Measurements from ENCODE around the gene RRAD. TPM values are rescaled to one million over a fixed set of nuclear protein-coding genes. Genes with fewer than 3 reads are reported as not detected.

RRAD gene
- polyA plus RNA-seq, 2 of the 4 experiments (the other 2 are of a cell fraction), result 0.75 to 2.2 TPM

DNA sequence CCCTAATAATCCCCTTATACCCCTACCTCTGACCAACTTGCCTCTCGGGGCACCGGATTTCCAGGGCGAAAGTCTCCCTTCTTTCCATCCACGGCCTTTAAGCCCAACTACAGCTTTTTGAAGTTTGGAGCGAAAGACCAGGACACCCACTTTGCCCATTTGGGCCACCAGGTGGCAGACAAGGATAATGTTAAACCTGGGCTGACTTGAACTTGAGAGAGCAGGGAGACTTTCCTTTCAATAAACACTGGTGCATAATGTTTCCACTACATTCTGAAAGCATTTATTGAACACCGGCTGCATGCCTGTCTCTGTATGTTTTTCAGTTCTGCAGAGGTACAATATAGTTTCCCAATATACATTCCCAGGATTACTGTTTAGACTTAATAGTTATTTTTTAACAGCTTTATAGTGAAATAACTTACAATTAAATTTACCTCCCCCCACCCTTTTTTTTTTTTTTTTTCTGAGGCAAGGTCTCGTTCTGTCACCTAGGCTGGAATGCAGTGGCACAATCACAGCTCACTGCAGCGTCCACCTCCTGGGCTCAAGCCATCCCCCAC is 28.8 kb upstream of the RRAD start:
- Histone ChIP-seq H3K27ac (peak overlapping the region; percentile 26 to 38; a peak in 3 of 6 replicates), H3K4me2 (peak overlapping the region; percentile 41), H3K9me3 (peaks cover 8% of the 10 kb centered on the region; the same call in 1 of the 3 replicates), H3K4me1 (peaks cover 8% of the 10 kb centered on the region; the same call in 2 of the 3 replicates), H3K4me3 (no peak overlapping the region)
- ATAC-seq (peak; percentile 93 to 96), DNase-seq (ENCODE audit: low read depth in 1 of 2, low spot score in 1 of 2) (peak; percentile 81 to 90), FAIRE-seq (no peak)
- ChIA-PET CTCF (interaction anchor here (0.6 to 3.1 kb wide), 67 partner anchors 7 to 522 kb away, joined by 3 to 65 read pairs (median 4); partner anchors contain the start of genes B3GNT9, CES3, CES4A and EXOC3L1), POLR2A (no interaction called here)
- TF ChIP-seq, protein P1, sequence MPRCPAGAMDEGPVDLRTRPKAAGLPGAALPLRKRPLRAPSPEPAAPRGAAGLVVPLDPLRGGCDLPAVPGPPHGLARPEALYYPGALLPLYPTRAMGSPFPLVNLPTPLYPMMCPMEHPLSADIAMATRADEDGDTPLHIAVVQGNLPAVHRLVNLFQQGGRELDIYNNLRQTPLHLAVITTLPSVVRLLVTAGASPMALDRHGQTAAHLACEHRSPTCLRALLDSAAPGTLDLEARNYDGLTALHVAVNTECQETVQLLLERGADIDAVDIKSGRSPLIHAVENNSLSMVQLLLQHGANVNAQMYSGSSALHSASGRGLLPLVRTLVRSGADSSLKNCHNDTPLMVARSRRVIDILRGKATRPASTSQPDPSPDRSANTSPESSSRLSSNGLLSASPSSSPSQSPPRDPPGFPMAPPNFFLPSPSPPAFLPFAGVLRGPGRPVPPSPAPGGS (IDR thresholded peaks at IDR 0.05), result no peak
- TF ChIP-seq RAD21 (conservative IDR thresholded peaks at IDR 0.05 in 1 of 2, IDR thresholded peaks at IDR 0.05 in 1 of 2) (peak; percentile 89 to 90), SMC3 (IDR thresholded peaks at IDR 0.05) (peak; percentile 75)
- TF ChIP-seq, protein P2, sequence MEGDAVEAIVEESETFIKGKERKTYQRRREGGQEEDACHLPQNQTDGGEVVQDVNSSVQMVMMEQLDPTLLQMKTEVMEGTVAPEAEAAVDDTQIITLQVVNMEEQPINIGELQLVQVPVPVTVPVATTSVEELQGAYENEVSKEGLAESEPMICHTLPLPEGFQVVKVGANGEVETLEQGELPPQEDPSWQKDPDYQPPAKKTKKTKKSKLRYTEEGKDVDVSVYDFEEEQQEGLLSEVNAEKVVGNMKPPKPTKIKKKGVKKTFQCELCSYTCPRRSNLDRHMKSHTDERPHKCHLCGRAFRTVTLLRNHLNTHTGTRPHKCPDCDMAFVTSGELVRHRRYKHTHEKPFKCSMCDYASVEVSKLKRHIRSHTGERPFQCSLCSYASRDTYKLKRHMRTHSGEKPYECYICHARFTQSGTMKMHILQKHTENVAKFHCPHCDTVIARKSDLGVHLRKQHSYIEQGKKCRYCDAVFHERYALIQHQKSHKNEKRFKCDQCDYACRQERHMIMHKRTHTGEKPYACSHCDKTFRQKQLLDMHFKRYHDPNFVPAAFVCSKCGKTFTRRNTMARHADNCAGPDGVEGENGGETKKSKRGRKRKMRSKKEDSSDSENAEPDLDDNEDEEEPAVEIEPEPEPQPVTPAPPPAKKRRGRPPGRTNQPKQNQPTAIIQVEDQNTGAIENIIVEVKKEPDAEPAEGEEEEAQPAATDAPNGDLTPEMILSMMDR (IDR thresholded peaks at IDR 0.05), result peak; percentile 89
- WGBS (ENCODE audit: missing lambda C conversion rate), result 4% methylated on average over 8 of the region's 8 CpGs

DNA sequence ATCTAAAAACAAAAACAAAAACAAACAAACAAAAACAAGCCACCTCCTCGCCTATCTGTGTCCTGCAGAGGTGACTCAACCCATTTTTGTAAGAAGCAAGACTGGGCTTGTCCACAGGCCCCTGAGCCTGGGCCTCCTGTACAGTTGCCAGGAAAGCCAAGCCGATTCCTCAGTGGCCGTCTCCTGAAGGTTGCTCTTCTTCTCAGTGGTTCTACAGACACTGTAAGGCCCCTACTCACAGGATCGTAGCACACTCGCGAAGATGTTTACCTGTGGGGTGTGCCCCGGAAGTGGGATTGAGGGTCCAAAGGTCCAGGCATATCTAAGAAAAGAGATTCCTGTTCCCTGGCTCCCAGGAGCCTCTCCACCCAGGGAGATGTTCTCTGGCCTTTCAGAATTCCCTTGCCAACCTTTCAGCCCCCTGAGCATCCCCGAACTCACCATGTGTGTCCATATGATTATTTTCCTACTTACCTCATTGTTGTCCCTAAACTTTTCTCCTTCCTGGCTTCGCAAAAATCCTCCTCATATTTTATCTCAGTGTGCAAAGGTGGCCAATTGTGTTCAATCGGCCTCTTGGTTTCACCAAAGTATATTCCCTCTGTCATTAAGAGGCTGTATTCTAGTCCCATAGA is 28.2 kb upstream of the RRAD start:
- FAIRE-seq (no peak), DNase-seq (ENCODE audit: low read depth in 1 of 2, low spot score in 1 of 2) (no peak), ATAC-seq (peak; percentile 48 to 52; a peak in 4 of 6 replicates)
- POLR2A ChIA-PET, result interaction anchor here (1.4 kb wide), 1 partner anchor 8 kb away, joined by 3 read pairs; the partner anchor contains the start of gene CES3
- Histone ChIP-seq H3K4me3 (no peak overlapping the region), H3K4me2 (peak overlapping the region; percentile 41), H3K4me1 (peaks cover 8% of the 10 kb centered on the region; the same call in 2 of the 3 replicates), H3K9me3 (peaks cover 8% of the 10 kb centered on the region; the same call in 1 of the 3 replicates), H3K27ac (peak overlapping the region; percentile 26 to 38; a peak in 3 of 6 replicates)
- 35% methylated on average over 10 of the region's 10 CpGs for WGBS (ENCODE audit: missing lambda C conversion rate)
- CTCF ChIA-PET, result interaction anchor here (0.6 to 3.1 kb wide), 69 partner anchors 8 to 522 kb away, joined by 3 to 65 read pairs (median 4); partner anchors contain the start of genes B3GNT9, CES3, CES4A and EXOC3L1
- TF ChIP-seq ESRRA (IDR thresholded peaks at IDR 0.05; ENCODE audit: borderline replicate concordance, low read length) (no peak), RARB (CRISPR knock-in tag; IDR thresholded peaks at IDR 0.05) (no peak), HDAC2 (IDR thresholded peaks at IDR 0.05) (no peak), PHF8 (IDR thresholded peaks at IDR 0.05; ENCODE audit: borderline replicate concordance, low read depth) (no peak), NR3C1 (IDR thresholded peaks at IDR 0.05) (no peak), CHD2 (IDR thresholded peaks at IDR 0.05; ENCODE audit: low read length, partially characterized antibody) (no peak), RCOR1 (IDR thresholded peaks at IDR 0.05; ENCODE audit: low read depth, low read length) (no peak), HOXB5 (CRISPR knock-in tag; IDR thresholded peaks at IDR 0.05) (no peak), EHF (CRISPR knock-in tag; IDR thresholded peaks at IDR 0.05) (no peak), RFX5 (IDR thresholded peaks at IDR 0.05) (no peak), CBX8 (IDR thresholded peaks at IDR 0.05) (no peak), MYC (IDR thresholded peaks at IDR 0.05; ENCODE audit: borderline replicate concordance, low read length) (no peak), MAZ (IDR thresholded peaks at IDR 0.05; ENCODE audit: borderline replicate concordance, low read depth, low read length) (no peak), ZFP36 (IDR thresholded peaks at IDR 0.05; ENCODE audit: borderline replicate concordance, partially characterized antibody) (no peak), POLR2A (IDR thresholded peaks at IDR 0.05; ENCODE audit: low read length) (no peak)
- TF ChIP-seq, protein P3, sequence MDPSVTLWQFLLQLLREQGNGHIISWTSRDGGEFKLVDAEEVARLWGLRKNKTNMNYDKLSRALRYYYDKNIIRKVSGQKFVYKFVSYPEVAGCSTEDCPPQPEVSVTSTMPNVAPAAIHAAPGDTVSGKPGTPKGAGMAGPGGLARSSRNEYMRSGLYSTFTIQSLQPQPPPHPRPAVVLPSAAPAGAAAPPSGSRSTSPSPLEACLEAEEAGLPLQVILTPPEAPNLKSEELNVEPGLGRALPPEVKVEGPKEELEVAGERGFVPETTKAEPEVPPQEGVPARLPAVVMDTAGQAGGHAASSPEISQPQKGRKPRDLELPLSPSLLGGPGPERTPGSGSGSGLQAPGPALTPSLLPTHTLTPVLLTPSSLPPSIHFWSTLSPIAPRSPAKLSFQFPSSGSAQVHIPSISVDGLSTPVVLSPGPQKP (IDR thresholded peaks at IDR 0.05; ENCODE audit: low read depth, low read length), result no peak
